Measurements from ENCODE around the gene UBXN4. TPM values are rescaled to one million over a fixed set of nuclear protein-coding genes. Genes with fewer than 3 reads are reported as not detected.
"Not testable (repeated sequence)": the region's sequence is repeated elsewhere in the genome, so short reads cannot be mapped to it uniquely, and the experiment has no call there.

Gene UBXN4
- total RNA-seq, 1 donor from 2014 or later: 36.6 TPM

DNA sequence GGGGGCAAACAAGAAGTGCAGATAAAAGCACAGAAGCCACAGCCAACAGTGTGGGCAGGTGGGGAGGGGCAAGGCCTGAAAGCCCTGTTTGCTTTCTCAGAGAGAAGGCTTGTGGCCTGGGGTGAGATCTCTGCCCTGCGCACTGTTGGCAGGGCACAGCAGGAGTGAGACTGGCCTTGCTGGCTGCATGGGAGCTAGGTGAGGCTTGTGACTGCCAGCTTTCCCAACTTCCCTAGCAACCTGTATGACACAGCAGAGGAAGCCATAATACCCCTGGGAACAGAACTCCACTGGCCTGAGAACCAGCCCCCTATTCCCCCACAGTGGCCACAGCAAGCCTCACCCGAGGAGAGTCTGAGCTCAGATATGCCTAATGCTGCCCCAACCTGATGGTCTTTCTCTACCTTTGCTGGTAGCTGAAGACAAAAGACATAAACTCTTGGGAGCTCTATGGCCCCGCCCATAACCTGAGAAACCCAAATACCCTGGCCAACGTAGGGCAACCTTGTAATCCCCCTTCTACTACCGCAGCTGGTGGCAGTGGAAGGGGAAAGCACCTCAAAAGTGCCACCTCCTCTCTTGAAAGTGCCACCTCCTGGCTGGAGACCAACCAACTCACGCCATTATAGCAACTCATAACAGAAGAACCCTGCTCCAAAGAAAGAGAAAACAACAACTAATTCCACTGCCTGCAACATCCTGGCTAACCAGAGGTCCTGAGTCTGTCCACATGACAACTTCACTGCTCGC, 50.9 kb downstream of the UBXN4 start:
- Histone ChIP-seq H3K4me3 (ENCODE audit: low read depth, low read length) (no peak overlapping the region), H3K27me3 (ENCODE audit: control insufficient read depth, insufficient read depth, low read length) (no peaks in the 10 kb centered on the region), H3K36me3 (ENCODE audit: control insufficient read depth, insufficient read depth, low read length) (no peaks in the 10 kb centered on the region)
- no peak for DNase-seq (ENCODE audit: low read depth)
- TF ChIP-seq, protein P1, sequence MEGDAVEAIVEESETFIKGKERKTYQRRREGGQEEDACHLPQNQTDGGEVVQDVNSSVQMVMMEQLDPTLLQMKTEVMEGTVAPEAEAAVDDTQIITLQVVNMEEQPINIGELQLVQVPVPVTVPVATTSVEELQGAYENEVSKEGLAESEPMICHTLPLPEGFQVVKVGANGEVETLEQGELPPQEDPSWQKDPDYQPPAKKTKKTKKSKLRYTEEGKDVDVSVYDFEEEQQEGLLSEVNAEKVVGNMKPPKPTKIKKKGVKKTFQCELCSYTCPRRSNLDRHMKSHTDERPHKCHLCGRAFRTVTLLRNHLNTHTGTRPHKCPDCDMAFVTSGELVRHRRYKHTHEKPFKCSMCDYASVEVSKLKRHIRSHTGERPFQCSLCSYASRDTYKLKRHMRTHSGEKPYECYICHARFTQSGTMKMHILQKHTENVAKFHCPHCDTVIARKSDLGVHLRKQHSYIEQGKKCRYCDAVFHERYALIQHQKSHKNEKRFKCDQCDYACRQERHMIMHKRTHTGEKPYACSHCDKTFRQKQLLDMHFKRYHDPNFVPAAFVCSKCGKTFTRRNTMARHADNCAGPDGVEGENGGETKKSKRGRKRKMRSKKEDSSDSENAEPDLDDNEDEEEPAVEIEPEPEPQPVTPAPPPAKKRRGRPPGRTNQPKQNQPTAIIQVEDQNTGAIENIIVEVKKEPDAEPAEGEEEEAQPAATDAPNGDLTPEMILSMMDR (IDR thresholded peaks at IDR 0.05; ENCODE audit: insufficient read depth, low read length, severe bottlenecking): no peak
- no peak for FAIRE-seq

DNA sequence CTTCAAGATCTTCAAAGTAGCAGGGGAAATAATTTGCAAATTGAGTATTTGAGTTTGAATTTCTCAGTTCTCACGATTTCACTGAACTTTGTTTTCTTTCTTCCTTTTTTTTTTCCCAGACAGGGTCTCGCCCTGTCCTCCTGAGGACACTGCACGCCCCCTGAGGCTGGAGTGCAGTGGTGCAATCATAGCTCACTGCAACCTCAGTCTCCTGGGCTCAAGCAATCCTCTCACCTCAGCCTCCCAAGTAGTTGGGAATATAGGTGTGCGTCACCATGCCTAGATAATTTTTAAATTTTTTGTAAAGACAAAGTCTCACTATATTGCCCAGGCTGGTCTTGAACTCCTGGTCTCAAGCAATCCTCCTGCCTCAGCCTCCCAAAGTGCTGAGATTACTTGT, 54.0 kb downstream of the UBXN4 start:
- not testable (repeated sequence) for FAIRE-seq; H3K4me3 ChIP-seq (ENCODE audit: low read depth, low read length); H3K27me3 ChIP-seq (ENCODE audit: control insufficient read depth, insufficient read depth, low read length); DNase-seq (ENCODE audit: low read depth); H3K36me3 ChIP-seq (ENCODE audit: control insufficient read depth, insufficient read depth, low read length)

DNA sequence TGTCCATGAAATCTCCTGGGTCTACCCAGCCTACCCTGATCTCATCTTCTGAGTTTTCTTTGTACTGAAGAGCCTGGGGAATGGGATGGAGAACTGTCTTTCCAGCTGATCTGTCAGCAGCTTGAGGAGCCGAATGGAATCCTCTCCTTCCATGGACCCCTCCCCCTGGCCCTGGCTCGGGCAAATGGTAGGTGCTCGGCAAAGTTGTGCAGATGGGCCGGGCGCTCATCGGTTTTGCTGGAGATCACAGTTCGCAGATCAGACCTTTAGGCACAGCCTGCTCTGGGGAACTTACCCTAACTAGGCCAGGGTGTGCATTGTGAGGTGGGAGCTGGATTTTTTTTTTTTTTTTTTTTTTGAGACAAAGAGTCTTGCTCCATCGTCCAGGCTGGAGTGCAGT, 55.0 kb downstream of the UBXN4 start:
- no peaks in the 10 kb centered on the region for H3K27me3 ChIP-seq (ENCODE audit: control insufficient read depth, insufficient read depth, low read length)
- H3K36me3 ChIP-seq (ENCODE audit: control insufficient read depth, insufficient read depth, low read length): no peaks in the 10 kb centered on the region
- no peak for DNase-seq (ENCODE audit: low read depth)
- no peak overlapping the region for H3K4me3 ChIP-seq (ENCODE audit: low read depth, low read length)
- TF ChIP-seq, protein P1 (IDR thresholded peaks at IDR 0.05; ENCODE audit: insufficient read depth, low read length, severe bottlenecking): no peak
- no peak for FAIRE-seq

DNA sequence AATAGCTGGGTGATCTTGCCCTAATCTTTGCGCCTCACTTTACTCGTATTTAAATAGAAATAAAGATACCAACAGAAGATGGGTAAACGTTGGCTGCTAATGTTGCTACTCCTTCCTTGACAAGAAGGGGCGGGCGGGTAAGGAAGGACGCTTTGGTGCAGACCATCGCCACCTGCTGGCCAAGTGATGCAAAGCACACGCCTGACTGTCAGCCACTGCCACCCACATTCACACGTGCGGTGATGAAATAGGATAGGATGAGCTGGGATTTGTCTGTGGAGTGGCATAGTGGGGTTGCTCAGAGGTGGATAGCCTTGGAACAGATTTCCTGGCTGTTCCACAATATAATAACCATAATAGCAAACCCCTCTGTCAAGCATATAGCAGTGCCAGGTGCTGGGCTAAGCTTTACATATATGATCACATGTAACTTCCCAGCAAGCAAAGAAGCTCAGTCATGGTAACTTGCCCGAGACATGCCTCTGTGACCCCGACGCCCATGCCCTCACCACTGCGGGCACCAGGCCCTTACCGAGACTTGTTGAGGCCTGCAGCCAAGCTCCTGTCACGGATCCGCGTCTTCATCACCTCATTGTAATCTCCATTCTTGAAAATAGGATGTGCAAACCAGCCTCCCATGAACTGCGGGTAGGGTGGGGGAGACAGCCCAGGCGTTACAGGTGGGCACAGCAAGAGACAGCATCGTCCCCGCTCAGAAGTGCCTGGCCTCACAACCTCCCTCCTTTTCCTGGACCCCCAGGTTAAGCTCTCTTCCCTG, 56.0 kb downstream of the UBXN4 start:
- DNase-seq (ENCODE audit: low read depth) (peak; percentile 61), FAIRE-seq (no peak)
- no peaks in the 10 kb centered on the region for H3K27me3 ChIP-seq (ENCODE audit: control insufficient read depth, insufficient read depth, low read length)
- TF ChIP-seq, protein P1 (IDR thresholded peaks at IDR 0.05; ENCODE audit: insufficient read depth, low read length, severe bottlenecking): peak; percentile 89
- H3K4me3 ChIP-seq (ENCODE audit: low read depth, low read length): no peak overlapping the region
- H3K36me3 ChIP-seq (ENCODE audit: control insufficient read depth, insufficient read depth, low read length): no peaks in the 10 kb centered on the region

DNA sequence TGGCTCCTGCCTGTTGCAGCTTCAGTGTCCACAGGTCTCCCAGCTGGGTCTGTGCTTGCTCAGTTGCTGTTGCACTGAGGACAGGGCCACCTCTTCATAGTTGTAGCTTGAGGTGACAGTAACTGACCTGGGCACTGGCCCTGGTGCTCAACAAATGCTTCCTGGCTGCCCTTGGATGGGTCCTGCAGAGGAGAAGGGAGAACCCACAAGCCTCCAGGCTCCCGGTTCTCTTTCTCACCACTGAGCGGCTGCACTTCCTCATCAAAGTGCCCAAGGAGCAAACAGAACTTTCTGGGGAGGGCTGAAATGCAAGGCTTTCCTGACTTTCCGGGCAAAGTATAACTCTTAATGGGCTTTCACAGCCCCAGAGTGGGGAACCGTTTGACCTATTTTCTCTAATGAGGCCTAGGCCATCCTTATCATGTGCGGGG, 56.6 kb downstream of the UBXN4 start:
- DNase-seq (ENCODE audit: low read depth) (no peak), FAIRE-seq (no peak)
- Histone ChIP-seq H3K4me3 (ENCODE audit: low read depth, low read length) (no peak overlapping the region), H3K27me3 (ENCODE audit: control insufficient read depth, insufficient read depth, low read length) (no peaks in the 10 kb centered on the region), H3K36me3 (ENCODE audit: control insufficient read depth, insufficient read depth, low read length) (no peaks in the 10 kb centered on the region)
- TF ChIP-seq, protein P1 (IDR thresholded peaks at IDR 0.05; ENCODE audit: insufficient read depth, low read length, severe bottlenecking): no peak

DNA sequence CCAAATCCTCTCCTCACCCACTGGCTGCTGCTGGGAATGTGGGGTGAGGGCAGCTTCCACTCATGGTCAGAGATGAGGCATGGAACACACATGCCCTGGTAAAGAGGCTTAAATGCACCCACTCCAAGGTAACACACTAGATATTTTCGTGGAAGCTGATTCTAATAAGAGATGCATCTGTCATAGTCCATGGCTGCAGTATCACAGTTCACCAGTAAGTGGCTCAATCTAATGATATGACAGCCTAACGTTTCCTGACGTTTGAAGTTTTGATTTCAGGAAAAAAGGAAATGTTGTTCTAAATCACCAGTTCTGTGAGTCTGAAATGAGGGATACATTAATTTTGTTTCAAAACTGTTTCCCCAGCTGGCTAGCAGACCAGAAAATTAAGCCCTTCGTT, 57.1 kb downstream of the UBXN4 start:
- Histone ChIP-seq H3K27me3 (ENCODE audit: control insufficient read depth, insufficient read depth, low read length) (no peaks in the 10 kb centered on the region), H3K4me3 (ENCODE audit: low read depth, low read length) (no peak overlapping the region), H3K36me3 (ENCODE audit: control insufficient read depth, insufficient read depth, low read length) (no peaks in the 10 kb centered on the region)
- DNase-seq (ENCODE audit: low read depth) (no peak), FAIRE-seq (no peak)
- TF ChIP-seq, protein P1 (IDR thresholded peaks at IDR 0.05; ENCODE audit: insufficient read depth, low read length, severe bottlenecking): no peak
